Measurements from ENCODE around the gene F12.

Gene F12

GRCh38 chr5:177410575-177410974, 1.2 kb upstream of the F12 start:
- no peak for DNase-seq

GRCh38 chr5:177405805-177406204, 3.6 kb downstream of the F12 start:
- DNase-seq: no peak

- no peak for DNase-seq
Observed at GRCh38 chr5:177405312-177405711, 4.1 kb downstream of the F12 start.

GRCh38 chr5:177404641-177405179, 4.7 kb downstream of the F12 start:
- DNase-seq: peak; percentile 14 to 17

GRCh38 chr5:177403792-177404640, 5.3 kb downstream of the F12 start:
- DNase-seq: peak; percentile 84 to 86

- DNase-seq: peak; percentile 46 to 67
Observed at GRCh38 chr5:177403102-177403791, 6.1 kb downstream of the F12 start.

- DNase-seq: peak; percentile 92 to 93
Observed at GRCh38 chr5:177402271-177403043, 6.9 kb downstream of the F12 start.

- no peak for DNase-seq
Observed at GRCh38 chr5:177399997-177400868, 9.1 kb downstream of the F12 start, which contains the start of gene PFN3. PFN3 (minus strand) TSS chr5:177400661; CDS start chr5:177400576, 85 bp downstream.

- DNase-seq: no peak
Observed at GRCh38 chr5:177397875-177398390, 11.4 kb downstream of the F12 start.

GRCh38 chr5:177396807-177397206, 12.6 kb downstream of the F12 start:
- no peak for DNase-seq

- no peak for DNase-seq
Observed at GRCh38 chr5:177396078-177396477, 13.3 kb downstream of the F12 start.

- DNase-seq: no peak
Observed at GRCh38 chr5:177393990-177394389, 15.4 kb downstream of the F12 start.

GRCh38 chr5:177393206-177393765, 16.1 kb downstream of the F12 start:
- no peak for DNase-seq

GRCh38 chr5:177392765-177393164, 16.6 kb downstream of the F12 start:
- no peak for DNase-seq

GRCh38 chr5:177390363-177391300, 18.7 kb downstream of the F12 start:
- DNase-seq: peak; percentile 88 to 91

GRCh38 chr5:177389241-177390169, 19.9 kb downstream of the F12 start:
- DNase-seq: no peak

GRCh38 chr5:177388521-177389052, 20.8 kb downstream of the F12 start:
- DNase-seq: no peak

- DNase-seq: no peak
Observed at GRCh38 chr5:177387405-177387804, 22.0 kb downstream of the F12 start.

GRCh38 chr5:177386542-177386941, 22.8 kb downstream of the F12 start:
- DNase-seq: no peak

Data from NCI-H2081 (cell line).